HG03521 (cell line): ENCODE measurements around the gene NCK2.

Experiments
- ATAC-seq: cut with Tn5 transposase; IDR thresholded peaks from one replicate; pipeline ENCODE4 v1.9.1; 2021; ENCODE audit warnings: mild to moderate bottlenecking, moderate library complexity; ENCODE audit not compliant: unreplicated experiment

Gene NCK2

GRCh38 chr2:105774781-105775337 lies 30.1 kb downstream of the NCK2 start:
- no peak for ATAC-seq

DNA sequence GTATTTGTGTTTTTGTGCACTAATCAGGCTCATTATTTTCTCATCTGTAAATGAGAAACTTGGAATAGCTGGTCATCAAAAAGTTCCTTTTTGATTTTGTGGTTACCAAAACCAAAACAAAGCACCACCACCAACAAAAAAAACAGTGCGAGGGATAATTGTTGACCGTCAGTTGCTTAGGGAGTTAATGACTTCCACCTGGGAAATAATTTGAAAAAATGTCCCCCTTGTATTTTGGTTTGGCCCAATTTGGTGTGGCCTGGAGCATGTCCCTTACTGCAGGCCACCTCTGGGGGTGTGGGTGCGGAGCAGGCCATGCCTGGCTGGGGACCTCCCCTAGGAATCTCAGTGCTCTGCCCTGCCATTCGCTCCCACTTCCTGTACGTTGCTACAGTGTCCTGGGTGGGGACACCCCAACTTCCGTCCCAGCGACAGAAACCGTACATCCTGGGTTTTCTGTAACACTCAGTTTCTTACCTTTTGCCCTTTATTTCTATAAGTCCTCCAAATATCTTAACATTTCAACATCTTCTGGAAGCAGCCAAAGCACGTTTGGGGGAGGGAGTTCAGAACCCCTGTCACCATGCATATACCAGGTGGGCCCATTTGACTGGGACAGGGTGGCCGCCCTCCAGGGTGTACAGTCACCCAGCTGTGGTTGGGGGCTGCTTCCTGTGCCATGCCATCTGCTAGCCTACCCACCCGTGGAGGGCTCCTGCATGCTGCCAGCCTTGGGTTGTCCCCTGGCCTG lies 31.3 kb downstream of the NCK2 start:
- ATAC-seq = no peak

- ATAC-seq = no peak
Observed at GRCh38 chr2:105776560-105776928, 31.8 kb downstream of the NCK2 start.

- no peak for ATAC-seq
Observed at GRCh38 chr2:105777031-105777482, 32.3 kb downstream of the NCK2 start.

GRCh38 chr2:105777506-105778055 lies 32.9 kb downstream of the NCK2 start:
- no peak for ATAC-seq

GRCh38 chr2:105778080-105778607 lies 33.4 kb downstream of the NCK2 start:
- no peak for ATAC-seq

DNA sequence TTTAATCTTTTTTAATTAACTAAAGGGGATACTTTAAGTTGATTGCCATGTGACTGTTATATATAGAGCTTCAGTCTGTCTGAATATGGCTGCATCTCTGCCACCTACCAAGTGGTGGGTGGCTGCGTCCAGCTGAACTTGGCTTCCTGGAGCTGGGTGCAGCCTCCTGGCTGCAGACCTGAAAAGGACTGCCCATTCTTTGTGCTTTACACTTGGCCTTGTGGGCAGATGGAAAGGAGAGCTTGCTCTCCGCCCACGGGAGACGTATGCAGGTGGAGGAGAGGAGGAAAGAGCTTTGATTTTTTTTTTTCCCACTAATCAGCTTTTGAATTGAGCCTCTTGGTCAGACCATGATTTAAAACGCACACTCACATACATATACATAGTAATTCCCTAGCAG lies 34.7 kb downstream of the NCK2 start:
- ATAC-seq = no peak

DNA sequence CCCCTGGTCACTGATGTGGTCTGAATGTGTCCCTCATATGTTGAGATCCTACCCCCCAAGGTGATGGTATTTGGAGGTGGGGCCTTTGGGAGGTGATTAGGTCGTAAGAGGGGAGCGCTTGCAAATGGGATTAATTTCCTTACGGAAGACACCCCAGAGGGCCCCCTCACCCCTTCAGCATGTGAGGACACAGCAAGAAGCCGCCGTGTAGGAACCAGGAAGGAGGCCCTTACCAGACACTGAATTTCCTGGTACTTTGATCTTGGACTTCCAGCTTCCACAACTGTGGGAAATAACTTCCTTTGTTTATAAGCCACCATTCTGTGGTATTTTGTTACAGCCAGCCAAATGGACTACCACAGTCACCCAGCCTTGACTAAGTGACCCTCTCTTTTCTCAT lies 35.9 kb downstream of the NCK2 start:
- ATAC-seq = no peak

DNA sequence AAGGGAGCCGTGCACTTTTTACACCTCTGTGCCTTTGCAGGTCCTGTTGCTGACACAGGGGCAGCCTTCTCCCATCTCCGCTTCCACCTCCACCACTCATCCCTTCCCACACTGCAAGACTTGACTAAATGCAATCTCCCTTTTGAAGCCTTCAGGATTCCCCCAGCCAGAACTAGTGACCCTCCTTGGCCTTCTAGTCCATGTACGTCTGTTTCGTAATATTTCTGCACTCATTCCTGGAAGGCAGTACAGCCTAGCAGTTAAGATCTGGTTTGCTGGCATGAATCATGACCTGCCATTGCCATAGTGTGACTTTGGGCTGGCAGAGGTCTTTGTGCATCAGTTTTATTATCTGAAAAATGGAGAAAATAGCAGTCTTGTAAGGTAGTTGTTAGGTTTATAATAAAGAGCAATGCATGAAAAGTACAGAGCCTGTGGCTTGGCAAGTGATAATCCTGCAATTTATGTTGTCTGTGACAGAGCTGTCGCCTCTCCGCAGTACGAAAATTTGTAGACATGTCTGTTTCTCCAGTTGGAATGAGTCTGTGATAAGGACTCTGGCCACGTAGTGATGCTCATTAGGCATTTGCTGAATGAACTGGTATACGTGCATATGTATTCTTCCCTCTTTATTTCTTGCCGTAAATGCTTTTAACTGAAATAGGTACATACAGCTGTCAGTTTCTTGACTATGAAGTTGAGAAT lies 36.7 kb downstream of the NCK2 start:
- ATAC-seq = no peak

- ATAC-seq = no peak
Observed at GRCh38 chr2:105782123-105782522, 37.4 kb downstream of the NCK2 start.

DNA sequence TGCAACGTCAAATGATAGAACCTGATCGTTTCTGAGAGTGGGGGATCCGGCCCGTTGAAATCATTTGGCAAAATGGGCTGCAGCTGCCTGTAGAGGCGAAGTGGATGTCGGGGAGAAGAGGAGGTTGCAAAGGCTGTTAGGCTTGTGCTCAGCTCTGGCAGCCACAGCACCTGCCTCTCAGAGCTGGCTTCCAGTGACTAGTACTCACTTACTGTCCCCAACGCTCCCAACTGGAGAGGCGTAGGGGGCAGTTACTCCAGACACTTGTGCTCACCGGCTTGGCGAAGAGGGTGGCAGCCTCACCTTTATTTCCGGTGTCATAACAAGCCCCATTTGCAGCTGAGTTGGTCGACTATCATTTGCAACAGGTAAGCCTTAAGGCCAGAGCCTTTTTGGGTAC lies 37.9 kb downstream of the NCK2 start:
- no peak for ATAC-seq

DNA sequence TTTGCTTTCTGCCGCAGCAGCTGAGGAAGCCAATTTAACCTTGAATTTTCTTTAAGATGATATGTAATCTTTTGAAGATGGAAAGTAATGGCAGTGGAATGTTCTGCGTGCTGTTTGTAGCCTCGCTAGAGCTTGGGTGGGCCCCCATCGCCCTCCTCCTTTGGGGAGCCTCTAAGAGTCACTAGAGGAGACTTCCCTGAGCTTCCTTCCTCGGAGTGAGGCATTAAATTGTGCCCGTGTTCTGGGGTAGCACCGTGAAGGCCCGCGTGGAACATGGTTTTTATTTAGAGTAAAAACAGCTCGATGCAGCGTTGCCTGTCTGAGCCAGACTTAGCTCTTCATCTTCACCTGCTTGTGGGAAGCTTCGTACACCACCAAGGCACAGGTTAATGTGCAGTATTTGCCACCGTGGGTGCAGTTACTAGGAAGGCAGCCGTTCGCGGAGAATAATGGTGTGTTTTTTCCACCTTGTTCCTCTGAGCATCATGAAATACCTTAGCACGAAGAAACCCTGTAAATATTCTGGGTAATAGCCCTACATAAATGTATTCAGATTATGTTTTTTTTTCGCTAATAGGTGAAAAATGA lies 38.5 kb downstream of the NCK2 start:
- ATAC-seq = no peak

- ATAC-seq = no peak
Observed at GRCh38 chr2:105783972-105784371, 39.3 kb downstream of the NCK2 start.

DNA sequence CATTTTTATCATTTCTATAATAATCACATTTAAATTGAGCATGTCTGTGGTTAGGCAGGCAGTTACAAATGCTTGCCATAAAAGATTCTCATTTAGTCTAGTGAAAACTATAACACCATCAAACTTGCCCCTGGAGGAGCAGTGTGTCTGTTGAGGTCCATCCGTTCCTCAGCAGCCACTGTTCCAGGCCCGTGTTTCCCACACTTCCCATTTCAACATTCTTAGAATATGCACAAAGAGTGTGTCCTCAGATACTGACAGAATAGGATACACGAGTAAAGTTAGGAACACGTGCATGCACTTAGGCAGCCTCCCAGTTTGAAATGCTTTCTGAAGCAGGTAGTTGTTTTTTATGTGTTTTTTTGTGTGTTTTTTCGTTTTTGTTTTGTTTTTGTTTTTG lies 39.9 kb downstream of the NCK2 start:
- no peak for ATAC-seq

- no peak for ATAC-seq
Observed at GRCh38 chr2:105785095-105785847, 40.6 kb downstream of the NCK2 start.

DNA sequence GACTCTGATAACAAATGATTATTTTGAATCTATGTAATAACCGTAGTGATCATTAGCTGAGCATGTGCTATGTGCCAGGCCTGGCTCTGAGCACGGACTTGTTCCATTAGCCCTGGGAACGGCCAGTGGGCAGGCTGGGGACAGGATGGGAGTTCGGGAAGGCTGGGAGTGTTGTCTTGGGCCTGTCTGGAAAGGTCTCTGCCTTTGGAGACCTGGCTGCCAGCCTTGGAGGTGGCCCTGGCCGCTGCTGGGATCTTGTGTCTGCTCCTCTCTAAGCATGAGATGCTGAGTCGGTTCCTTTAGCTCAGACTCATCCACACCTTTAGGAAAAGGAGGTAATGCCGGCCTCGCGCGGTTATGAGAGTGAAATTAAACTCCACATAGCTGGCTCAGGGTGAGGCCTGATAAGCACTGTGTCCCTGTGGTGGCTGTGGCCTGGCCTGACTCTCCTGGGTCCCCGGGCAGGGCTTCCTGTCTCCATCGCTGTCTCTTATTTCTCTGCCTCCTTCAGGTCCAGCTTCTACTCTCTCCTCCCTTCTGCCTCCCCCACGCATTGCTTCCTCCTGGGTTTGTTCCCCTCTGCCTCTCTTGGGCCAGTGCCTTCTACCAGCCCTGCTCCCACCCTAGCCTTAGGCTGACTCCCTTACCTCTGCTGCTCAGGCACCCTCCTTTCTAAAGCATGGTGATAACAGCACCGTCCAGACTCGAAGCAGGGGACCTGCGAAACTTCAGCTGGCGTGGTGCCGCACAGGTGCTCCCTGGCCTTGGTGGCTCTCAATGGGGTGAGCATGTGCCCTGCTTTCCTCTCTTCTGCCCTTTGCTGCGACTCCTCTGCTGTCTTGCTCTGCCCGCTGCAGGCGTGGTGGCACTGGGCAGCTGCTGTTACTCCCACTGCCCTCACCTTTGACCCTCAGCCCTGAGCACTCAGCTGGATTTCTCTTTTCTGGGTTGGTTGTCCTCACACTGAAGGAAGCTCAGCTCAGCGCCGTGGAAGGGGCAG lies 41.8 kb downstream of the NCK2 start:
- no peak for ATAC-seq

DNA sequence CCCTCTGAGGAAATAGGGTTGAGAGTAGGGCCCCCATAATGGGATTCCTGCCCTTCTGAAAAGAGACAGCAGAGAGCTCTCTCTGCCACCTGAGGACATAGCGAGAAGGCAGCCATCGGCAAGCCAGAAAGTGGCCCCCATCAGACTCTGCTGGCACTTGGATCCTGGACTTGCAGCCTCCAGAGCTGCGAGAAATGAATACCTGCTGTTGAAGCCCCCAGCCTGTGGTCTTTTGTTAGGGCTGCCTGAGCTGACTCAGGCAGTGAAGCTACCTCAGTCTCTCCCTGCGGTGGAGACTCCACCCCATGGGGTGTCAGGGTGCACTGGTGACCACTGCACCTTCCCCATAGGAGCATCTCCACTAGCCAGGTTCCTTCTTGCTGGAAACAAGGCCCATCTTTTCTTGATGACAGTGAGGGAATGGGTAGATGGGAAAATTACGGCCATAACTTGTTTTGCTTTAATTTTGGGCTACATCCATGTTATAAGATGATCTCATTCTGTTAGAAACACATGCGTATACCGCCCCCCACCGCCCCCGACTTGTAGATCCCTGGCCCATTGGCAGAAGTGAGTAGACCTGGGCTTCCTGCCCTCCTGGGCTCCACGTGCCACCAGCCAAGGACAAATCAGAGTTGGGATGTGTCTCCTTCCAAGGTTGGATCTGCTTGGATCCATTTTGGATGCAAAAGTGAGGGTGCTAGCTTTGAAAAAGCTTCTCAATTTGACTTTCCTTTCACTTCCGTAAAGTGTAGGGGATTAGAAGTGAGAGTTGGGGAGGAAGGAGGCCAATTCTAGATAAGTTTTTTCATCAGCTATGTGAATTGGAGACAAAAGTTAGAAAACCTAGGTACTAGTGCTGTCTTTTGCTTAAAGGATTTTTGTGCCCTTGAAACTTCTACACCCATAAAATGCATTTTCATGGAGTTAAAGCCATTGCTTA lies 42.9 kb downstream of the NCK2 start:
- no peak for ATAC-seq

DNA sequence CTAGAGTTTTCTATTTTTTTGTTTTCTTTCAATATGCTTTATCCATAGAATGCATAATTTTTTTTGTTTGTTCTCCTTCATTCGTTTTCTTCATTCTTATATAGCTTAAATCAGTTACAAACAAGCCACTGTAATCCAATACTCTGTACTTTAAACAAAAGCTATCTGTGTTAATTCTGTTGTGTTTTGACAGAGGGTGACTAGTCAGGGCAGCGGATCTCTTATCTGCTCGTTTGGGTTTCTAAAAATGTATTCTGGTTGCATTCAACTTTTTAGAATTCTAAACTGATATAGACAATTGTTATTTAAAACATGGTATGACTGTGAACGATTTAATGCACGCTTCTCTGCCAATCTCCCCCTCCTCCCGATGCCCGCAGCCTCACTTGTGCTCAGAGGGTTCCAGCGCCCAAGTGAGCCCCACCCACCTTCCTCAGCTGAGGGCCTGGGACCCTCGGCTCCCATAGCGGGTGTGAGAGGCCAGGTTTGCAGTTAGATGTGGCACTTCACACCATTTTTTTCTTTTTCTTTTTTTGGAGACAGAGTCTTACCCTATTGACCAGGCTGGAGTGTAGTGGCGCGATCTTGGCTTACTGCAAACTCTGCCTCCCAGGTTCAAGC lies 44.1 kb downstream of the NCK2 start:
- ATAC-seq = no peak
